HG02884 (cell line): ENCODE data around the gene DOCK6.

ENCODE experiments used
- ATAC-seq: cut with Tn5 transposase; IDR thresholded peaks from one replicate; pipeline ENCODE4 v1.9.1; 2021; ENCODE audit warnings: mild to moderate bottlenecking, moderate library complexity; ENCODE audit not compliant: unreplicated experiment

Gene DOCK6

DNA sequence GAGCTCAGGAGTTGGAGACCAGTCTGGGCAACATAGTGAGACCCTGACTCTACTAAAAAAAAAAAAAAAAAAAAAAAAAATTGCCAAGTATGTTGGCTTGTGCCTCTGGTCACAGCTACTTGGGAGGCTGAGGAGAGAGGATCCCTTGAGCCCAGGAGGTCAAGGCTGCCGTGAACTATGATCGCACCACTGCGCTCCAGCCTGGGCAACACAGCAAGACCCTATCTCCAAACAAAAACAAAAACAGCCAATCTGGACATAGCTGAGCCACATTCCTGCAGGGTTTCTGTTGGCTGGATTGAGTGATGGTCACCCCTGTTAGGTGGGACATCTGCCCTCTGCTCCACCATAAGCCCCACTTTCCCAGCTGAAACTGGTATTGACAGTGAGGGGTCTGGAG lies 36.5 kb downstream of the DOCK6 start:
- no peak for ATAC-seq

DNA sequence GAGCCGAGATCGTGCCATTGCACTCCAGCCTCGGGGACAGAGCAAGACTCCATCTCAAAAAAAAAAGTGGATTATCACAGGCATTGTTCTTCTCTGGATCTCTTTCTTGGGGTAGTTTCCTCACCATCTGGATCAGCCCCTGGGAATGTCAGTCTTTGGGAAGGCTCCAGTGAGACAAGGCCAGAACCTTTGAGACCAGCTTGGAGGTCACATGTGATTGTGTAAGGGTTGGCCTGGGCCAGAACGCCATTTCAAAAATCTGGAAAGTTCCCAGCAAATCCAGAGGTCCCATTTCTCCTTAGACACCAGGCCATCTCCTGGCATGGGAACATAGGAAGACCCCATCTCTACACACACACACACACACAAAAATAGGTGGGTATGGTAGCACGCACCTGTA lies 37.2 kb downstream of the DOCK6 start:
- no peak for ATAC-seq

- ATAC-seq, result no peak
These were observed 37.9 kb downstream of the DOCK6 start for GRCh38 chr19:11224429-11224828.

- no peak for ATAC-seq
These were observed 39.1 kb downstream of the DOCK6 start for GRCh38 chr19:11223200-11223599.

DNA sequence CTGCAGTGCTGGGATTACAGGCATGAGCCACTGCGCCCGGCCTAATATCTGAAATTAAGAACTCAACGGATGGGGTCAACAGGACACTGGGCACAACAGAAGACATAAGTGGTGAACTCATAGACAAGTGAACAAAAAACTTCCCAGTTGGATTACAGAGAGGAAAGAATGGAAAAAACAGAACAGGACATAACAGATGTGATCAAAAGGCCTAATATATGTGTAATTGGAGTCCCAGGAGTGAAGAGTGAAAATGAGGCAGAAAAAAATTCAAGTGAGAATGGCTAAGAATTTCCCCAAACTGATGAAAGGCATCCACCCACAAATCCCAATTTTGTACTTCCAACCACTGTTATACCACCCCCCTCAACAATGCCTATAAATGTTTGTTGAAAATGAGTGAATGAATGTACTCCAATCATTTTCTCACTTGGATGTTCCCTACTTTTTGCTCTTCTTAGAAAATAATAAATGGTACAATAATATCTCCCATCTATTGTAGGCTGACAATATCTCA lies 41.2 kb downstream of the DOCK6 start:
- no peak for ATAC-seq

DNA sequence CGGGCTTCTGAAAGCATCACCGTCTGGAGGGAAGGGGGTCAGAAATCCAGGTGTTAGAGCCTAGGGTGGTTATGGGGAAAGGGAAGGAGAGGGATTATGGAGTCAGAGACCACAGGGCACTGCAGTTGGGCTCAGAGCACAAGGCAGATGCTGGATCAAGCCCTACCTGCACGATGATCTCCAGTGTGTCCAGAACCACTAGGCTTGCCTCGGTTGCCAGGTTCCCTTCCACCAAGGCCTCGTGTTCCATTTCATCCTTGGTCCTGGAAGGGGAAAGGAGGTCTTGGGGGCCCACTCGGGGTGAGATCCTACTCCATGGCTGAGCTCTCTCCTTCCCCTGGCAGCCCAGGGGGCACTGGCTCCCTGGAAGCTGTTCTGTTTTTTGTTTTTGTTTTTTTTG lies 47.9 kb downstream of the DOCK6 start:
- no peak for ATAC-seq

GRCh38 chr19:11210656-11210928 lies 51.7 kb downstream of the DOCK6 start:
- no peak for ATAC-seq

DNA sequence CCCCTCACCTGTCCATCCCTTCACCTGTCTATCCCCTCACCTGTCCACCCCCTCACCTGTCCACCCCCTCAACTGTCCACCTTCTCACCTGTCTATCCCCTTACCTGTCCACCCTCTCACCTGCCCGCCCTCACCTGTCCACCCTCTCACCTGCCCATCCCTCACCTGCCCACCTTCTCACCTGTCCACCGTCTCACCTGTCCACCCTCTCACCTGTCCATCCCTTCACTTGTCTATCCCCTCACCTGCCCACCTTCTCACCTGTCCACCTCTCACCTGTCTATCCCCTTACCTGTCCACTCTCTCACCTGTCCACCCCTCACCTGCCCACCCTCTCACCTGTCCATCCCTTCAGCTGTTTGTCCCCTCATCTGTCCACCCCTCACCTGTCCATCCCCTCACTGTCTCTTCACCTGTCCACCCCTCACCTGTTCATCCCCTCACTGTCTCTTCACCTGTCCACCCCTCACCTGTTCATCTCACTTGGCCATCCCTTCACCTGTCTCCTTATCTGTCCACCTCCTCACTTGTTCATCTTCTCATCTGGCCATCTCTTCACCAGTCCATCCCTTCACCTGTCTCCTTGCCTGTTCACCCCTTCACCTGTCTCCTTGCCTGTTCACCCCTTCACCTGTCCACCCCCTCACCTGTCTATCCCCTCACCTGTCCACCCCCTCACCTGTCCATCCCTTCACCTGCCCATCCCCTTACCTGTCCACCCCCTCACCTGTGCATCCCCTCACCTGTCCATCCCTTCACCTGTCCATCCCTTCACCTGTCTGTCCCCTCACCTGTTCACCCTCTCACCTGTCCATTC lies 52.3 kb downstream of the DOCK6 start:
- ATAC-seq, result no peak

- no peak for ATAC-seq
These were observed 53.5 kb downstream of the DOCK6 start for GRCh38 chr19:11208561-11209471.

DNA sequence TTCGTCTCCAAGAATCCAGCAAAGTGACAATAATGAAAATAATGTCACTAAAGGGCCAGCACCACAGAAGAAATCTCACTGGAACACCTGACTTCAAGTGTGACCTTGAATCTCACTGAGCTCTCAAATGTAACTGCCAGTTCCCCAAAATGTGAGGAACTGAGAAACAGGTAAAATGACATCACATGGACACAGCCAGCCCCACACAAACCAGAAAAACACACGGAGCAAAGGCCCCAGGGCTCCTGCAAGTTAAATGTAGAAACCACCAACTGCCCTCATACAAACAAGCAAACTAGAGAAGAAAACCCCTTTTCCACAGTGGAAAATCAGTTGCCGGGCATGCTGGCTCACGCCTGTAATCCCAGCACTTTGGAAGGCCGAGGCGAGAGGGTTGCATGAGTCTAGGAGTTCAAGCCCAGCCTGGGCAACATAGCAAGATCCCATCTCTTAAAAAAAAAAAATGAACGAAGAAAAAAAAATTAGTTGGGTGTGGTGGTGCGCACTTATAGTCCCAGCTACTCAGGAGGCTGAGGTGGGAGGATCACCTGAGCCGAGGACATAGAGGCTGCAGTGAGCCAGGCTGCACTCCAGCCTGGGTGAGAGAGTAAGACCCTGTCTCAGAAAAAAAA lies 56.3 kb downstream of the DOCK6 start:
- ATAC-seq, result no peak

GRCh38 chr19:11204943-11205349 lies 57.4 kb downstream of the DOCK6 start:
- ATAC-seq, result no peak

DNA sequence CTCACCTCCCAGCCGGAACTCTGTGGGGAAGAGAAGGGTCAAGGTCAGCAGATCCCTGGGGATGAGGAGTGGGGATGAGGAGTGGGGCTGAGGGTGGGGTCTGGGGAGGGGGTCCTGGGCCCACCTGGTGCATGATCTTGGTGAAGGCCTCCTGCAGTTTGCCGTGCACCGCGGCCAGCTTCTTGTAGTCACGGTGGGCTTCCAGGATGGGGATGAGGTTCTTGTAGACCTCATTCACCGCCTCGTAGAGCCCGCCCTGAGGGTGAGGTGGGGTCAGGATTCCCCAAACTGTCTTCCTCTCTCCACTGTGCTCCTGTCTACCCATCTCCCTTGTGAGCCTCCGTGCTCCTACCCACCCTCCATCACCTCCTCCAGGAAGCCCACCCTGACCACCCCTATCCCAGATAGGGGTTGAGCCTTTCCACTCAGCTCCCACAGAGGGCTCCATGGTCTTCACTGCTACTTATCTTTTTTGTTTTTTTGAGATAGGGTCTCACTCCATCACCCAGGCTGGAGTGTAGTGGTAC lies 58.2 kb downstream of the DOCK6 start:
- ATAC-seq, result no peak

- ATAC-seq, result no peak
These were observed 58.9 kb downstream of the DOCK6 start for GRCh38 chr19:11203194-11204075.

DNA sequence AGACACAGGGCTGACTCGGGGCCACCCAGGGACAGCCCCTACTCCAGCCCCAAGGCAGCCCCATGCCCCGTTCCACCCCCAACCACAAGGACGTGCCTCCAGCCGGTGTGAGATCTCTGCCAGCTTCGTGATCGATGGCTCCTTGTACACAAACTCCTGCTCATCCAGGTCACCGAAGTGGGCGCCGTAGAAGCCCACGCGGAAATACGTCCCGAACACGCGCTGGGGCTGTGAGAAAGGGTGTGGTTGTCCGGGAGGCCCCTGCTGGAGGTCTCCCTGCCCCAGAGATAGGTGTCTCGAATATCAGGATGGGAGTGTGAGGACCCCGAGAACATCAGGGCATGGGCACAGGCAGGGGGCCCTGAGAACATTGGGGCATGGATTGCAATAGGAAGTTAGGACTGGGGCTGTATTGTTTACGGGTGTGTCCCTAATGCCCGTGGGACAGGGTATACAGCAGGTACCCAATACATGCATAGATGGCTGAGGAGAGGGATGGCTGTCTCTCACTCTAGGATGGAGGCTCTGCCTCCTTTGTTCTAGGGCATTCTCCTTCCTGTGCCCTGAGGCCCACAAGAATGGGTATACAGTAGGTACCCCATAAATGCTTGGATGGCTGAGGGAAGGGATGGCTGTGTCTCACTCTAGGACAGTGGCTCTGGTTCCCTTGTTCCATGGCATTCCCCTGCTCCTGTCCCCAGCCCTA lies 59.7 kb downstream of the DOCK6 start:
- ATAC-seq, result no peak

DNA sequence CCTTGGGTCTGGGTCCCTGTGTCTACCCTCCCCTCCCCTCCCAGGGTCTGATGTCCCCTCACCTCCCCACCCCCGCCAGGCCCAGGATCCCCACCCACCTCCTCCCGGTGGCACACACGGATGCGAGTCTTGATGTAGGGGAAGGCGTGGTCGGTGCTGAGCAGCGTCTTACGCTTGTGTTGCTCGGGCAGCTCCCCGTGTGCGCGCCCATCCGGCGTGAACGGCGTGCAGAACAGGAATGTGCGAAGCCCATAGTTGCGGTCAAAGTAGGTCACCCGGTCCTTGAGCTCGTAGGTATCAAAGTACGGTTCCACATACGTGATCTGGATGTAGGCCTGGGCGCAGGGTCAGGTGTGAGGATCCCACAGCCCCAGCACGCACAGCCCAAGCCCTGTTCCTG lies 60.5 kb downstream of the DOCK6 start:
- no peak for ATAC-seq

GRCh38 chr19:11200931-11201330 lies 61.4 kb downstream of the DOCK6 start:
- no peak for ATAC-seq

- no peak for ATAC-seq
These were observed 62.2 kb downstream of the DOCK6 start for GRCh38 chr19:11200015-11200574.

DNA sequence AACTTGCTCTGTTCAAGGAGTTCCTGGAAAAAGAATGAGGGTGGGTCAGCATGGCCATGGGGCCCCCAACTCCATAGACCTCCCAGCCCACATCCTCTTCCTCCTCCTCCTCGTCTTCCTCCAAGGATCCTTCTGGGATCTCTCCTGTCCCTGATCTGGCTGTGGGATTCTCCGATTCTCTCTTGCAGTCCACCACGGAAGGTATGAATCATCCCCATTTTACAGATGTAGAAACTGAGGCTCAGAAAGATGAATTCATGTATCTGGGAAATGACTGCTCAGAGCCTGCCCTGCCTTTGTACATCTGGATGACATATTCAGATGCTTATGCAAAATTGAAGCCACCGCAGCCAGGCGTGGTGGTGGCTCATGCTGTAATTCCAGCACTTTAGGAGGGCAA lies 62.8 kb downstream of the DOCK6 start:
- no peak for ATAC-seq

GRCh38 chr19:11198769-11199424 lies 63.4 kb downstream of the DOCK6 start:
- no peak for ATAC-seq
